HL-60 (cell line): ENCODE measurements around the gene SNRPD3.

Experiments used
- GABPA ChIP-seq: IDR thresholded peaks from 2 replicates; pipeline ENCODE4 v1.6.1; 2012; ENCODE audit warnings: low read depth
- POLR2AphosphoS5 ChIP-seq: IDR thresholded peaks from 2 replicates; pipeline ENCODE4 v1.6.1; 2012; ENCODE audit warnings: low read depth
- TF ChIP-seq, protein P1 (sequence below): IDR thresholded peaks from one replicate; pipeline ENCODE4 v1.5.1; 2011; ENCODE audit warnings: low read length, control low read depth, inconsistent platforms; ENCODE audit not compliant: insufficient read depth
- TF ChIP-seq, protein P2 (sequence below): IDR thresholded peaks from 2 replicates; pipeline ENCODE4 v1.6.1; 2012; ENCODE audit warnings: low read depth; ENCODE audit not compliant: insufficient replicate concordance

DNA sequence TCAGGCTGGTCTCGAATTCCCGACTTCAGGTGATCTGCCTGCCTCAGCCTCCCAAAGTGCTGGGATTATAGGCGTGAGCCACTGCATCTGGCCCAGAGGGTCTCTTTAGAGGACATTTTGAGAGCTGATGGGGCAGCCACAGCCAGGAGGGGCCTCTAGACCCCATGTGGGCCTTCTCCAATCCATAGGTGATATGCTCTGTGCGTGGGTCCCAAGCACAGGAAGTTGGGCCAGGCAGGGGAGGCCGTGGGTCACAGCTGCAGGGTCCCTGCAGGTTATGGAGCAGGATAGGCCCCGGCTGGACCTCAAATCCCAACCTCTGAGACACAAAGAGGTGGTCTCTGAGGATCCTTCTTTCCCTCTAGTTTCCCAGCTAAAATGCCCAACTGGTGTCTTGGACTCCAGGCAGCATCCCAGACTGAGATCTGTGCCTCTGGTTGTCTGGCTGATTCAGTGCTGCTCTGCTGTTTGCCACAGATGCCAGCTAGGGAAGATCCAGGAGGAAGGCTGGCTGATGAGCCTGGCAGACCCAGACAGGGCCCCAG is 35.6 kb downstream of the SNRPD3 start:
- TF ChIP-seq, protein P1, sequence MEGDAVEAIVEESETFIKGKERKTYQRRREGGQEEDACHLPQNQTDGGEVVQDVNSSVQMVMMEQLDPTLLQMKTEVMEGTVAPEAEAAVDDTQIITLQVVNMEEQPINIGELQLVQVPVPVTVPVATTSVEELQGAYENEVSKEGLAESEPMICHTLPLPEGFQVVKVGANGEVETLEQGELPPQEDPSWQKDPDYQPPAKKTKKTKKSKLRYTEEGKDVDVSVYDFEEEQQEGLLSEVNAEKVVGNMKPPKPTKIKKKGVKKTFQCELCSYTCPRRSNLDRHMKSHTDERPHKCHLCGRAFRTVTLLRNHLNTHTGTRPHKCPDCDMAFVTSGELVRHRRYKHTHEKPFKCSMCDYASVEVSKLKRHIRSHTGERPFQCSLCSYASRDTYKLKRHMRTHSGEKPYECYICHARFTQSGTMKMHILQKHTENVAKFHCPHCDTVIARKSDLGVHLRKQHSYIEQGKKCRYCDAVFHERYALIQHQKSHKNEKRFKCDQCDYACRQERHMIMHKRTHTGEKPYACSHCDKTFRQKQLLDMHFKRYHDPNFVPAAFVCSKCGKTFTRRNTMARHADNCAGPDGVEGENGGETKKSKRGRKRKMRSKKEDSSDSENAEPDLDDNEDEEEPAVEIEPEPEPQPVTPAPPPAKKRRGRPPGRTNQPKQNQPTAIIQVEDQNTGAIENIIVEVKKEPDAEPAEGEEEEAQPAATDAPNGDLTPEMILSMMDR = no peak
- TF ChIP-seq GABPA (no peak), POLR2AphosphoS5 (no peak)
- TF ChIP-seq, protein P2, sequence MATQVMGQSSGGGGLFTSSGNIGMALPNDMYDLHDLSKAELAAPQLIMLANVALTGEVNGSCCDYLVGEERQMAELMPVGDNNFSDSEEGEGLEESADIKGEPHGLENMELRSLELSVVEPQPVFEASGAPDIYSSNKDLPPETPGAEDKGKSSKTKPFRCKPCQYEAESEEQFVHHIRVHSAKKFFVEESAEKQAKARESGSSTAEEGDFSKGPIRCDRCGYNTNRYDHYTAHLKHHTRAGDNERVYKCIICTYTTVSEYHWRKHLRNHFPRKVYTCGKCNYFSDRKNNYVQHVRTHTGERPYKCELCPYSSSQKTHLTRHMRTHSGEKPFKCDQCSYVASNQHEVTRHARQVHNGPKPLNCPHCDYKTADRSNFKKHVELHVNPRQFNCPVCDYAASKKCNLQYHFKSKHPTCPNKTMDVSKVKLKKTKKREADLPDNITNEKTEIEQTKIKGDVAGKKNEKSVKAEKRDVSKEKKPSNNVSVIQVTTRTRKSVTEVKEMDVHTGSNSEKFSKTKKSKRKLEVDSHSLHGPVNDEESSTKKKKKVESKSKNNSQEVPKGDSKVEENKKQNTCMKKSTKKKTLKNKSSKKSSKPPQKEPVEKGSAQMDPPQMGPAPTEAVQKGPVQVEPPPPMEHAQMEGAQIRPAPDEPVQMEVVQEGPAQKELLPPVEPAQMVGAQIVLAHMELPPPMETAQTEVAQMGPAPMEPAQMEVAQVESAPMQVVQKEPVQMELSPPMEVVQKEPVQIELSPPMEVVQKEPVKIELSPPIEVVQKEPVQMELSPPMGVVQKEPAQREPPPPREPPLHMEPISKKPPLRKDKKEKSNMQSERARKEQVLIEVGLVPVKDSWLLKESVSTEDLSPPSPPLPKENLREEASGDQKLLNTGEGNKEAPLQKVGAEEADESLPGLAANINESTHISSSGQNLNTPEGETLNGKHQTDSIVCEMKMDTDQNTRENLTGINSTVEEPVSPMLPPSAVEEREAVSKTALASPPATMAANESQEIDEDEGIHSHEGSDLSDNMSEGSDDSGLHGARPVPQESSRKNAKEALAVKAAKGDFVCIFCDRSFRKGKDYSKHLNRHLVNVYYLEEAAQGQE = no peak
